HFFc6 (cell line): Measurements from ENCODE around the gene RALGPS1. TPM values are rescaled to one million over a fixed set of nuclear protein-coding genes. Genes with fewer than 3 reads are reported as not detected.
A peak's percentile ranks its signal among the peaks of the same experiment; 100 is the strongest.

Experiments used
- DNase-seq: peaks from one replicate; pipeline ENCODE4 v3.0.0-alpha.2; 2018
- H3K27ac Mint-ChIP-seq: 2 replicates; pipeline ENCODE4 v1.8.0; 2020; ENCODE audit warnings: mild to moderate bottlenecking, mixed read lengths
- H3K27me3 Mint-ChIP-seq: 2 replicates; pipeline ENCODE4 v1.8.0; 2021; ENCODE audit warnings: mild to moderate bottlenecking, moderate library complexity, mixed read lengths; ENCODE audit not compliant: insufficient read depth
- H3K36me3 Mint-ChIP-seq: 2 replicates; pipeline ENCODE4 v1.8.0; 2021; ENCODE audit warnings: low read depth, mixed read lengths
- H3K4me1 Mint-ChIP-seq: 2 replicates; pipeline ENCODE4 v1.8.0; 2020; ENCODE audit warnings: low read depth, mixed read lengths
- H3K4me3 Mint-ChIP-seq: 2 replicates; pipeline ENCODE4 v1.8.0; 2020; ENCODE audit warnings: mild to moderate bottlenecking, moderate library complexity, mixed read lengths
- H3K9me3 Mint-ChIP-seq: 2 replicates; pipeline ENCODE4 v1.8.0; 2020; ENCODE audit warnings: mild to moderate bottlenecking, mixed read lengths
- CTCF ChIP-seq: fragments of 200-600 bp; sonication (generic); IDR thresholded peaks from 2 replicates; pipeline ENCODE4 v1.5.0; 2021; ENCODE audit warnings: antibody characterized with exemption, mild to moderate bottlenecking
- total RNA-seq, 6 experiments: library from RNA; stranded (reverse); fragmentation: NEBNext Ultra II Directional; extraction: Animal tissue kit (Norgen Biotek cat#: 25700); gene quantifications; 2 replicates in 1 of 6; 3 replicates in 5 of 6; pipeline ENCODE4 v1.2.3, GENCODE V29; 2021

RALGPS1 gene
- total RNA-seq, 6 experiments from 2014 or later, result 0.68 to 1.6 (median 1.1) TPM

DNA sequence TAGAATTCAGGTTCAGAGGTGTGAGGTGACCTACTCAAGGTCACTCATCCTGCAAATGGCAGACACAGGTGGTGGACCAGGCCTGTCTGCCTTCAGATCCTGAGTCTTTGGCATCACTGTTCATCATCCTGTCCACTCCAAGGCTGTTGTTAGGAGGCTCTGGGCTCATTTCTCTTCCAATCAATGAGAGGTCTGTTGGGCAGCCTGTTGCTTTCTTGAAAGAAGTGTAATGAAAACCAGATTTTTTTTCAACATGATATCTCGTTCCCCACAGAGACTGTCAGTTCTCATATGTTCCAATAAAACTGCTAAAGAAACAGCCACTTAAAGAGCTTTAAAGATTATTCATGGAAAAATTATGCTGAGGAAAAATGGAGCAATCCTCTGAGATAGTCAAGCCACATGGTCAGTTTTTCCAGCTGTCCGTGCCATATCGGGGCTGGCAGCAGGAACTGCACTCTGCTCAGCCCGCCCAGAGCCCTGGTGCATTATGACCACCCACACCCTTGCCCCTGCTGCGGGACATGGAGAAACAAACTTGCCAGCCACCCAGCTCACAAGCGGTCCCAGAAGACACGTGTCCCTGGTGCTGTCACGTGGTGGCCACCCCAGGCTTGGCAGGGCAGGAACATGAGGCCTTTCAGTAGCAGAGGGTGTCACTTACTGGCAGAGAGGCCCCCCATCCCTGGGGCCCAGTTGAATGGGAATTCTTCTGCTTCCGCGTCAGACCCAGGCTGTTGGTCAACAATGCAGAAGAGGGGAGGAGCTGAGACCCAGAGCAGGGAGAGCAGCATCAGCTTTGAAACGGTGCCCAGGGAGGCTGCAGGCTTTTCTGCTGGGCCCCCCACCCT lies 271.6 kb downstream of the RALGPS1 start:
- no peaks in the 10 kb centered on the region for H3K36me3 Mint-ChIP-seq
- no peak for TF ChIP-seq CTCF
- H3K27ac Mint-ChIP-seq, result peak overlapping the region; percentile 97
- DNase-seq, result peak; percentile 88
- peak overlapping the region; percentile 83 for H3K4me3 Mint-ChIP-seq
- H3K9me3 Mint-ChIP-seq, result no peaks in the 10 kb centered on the region
- H3K27me3 Mint-ChIP-seq, result peaks cover 2% of the 10 kb centered on the region; the same call in 1 of the 2 replicates
- peaks cover 50% of the 10 kb centered on the region for H3K4me1 Mint-ChIP-seq

GRCh38 chr9:127186806-127187205 lies 272.2 kb downstream of the RALGPS1 start:
- Mint-ChIP-seq H3K9me3 (no peaks in the 10 kb centered on the region), H3K27ac (peak overlapping the region; percentile 97), H3K4me1 (peaks cover 52% of the 10 kb centered on the region), H3K4me3 (peak overlapping the region; percentile 83), H3K27me3 (peaks cover 2% of the 10 kb centered on the region; the same call in 1 of the 2 replicates), H3K36me3 (no peaks in the 10 kb centered on the region)
- no peak for TF ChIP-seq CTCF
- no peak for DNase-seq

GRCh38 chr9:127187231-127187956 lies 272.8 kb downstream of the RALGPS1 start:
- Mint-ChIP-seq H3K9me3 (no peaks in the 10 kb centered on the region), H3K27ac (peak overlapping the region; percentile 97), H3K4me3 (peak overlapping the region; percentile 83), H3K4me1 (peaks cover 52% of the 10 kb centered on the region), H3K36me3 (no peaks in the 10 kb centered on the region), H3K27me3 (peaks cover 2% of the 10 kb centered on the region; the same call in 1 of the 2 replicates)
- TF ChIP-seq CTCF, result no peak
- peak; percentile 97 for DNase-seq

DNA sequence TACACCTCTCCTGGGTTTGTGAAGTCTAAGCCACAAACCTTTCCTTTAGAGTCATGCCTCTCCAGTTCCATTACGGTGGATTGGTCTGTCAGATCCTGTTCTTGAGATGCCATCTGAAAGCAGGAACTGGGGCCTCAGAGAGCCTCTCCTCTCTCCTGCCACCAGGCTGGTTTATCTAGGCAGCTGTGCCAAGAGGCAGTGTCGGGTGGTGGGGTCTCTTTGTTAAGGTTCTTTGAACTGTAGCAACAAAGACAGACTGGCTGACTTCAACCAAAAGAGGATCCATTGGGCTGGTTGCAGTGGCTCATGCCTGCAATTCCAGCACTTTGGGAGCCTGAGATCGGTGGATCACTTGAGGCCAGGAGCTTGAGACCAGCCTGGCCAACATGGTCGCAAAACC lies 273.8 kb downstream of the RALGPS1 start:
- no peaks in the 10 kb centered on the region for H3K36me3 Mint-ChIP-seq
- DNase-seq, result no peak
- peaks cover 4% of the 10 kb centered on the region; the same call in 1 of the 2 replicates for H3K27me3 Mint-ChIP-seq
- peak overlapping the region; percentile 33; the same call in 1 of the 2 replicates for H3K27ac Mint-ChIP-seq
- TF ChIP-seq CTCF, result no peak
- H3K4me3 Mint-ChIP-seq, result no peak overlapping the region
- peaks cover 52% of the 10 kb centered on the region for H3K4me1 Mint-ChIP-seq
- no peaks in the 10 kb centered on the region for H3K9me3 Mint-ChIP-seq

DNA sequence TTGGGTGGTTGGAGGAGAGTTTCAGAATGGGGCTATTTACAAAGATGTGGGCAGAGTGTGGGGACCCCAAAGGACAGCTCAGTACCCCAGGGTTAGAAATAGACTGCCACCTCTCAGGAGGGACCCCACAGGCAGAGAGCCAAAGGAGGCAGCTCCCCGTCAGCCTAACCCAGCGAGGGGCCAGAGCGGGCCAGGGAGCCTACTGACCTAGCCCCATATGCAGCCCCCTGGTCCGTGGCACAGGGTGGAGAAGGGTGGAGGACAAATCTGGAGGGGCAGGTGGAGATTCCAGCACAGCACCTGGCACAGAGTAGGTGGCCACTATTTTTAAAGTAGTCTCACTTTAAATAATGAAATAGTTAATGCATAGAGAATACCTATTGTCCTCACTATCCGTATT lies 275.0 kb downstream of the RALGPS1 start:
- TF ChIP-seq CTCF, result no peak
- H3K36me3 Mint-ChIP-seq, result no peaks in the 10 kb centered on the region
- H3K4me3 Mint-ChIP-seq, result no peak overlapping the region
- no peak overlapping the region for H3K27ac Mint-ChIP-seq
- no peaks in the 10 kb centered on the region for H3K9me3 Mint-ChIP-seq
- no peak for DNase-seq
- H3K27me3 Mint-ChIP-seq, result peaks cover 2% of the 10 kb centered on the region; the same call in 1 of the 2 replicates
- H3K4me1 Mint-ChIP-seq, result peaks cover 52% of the 10 kb centered on the region
